ENCODE results near the gene MATCAP1. TPM values are rescaled to one million over a fixed set of nuclear protein-coding genes. Genes with fewer than 3 reads are reported as not detected.

The MATCAP1 gene
- total and polyA plus RNA-seq, 4 experiments from 2014 or later, result 1.8 to 9.0 (median 5.8) TPM

GRCh38 chr16:67196881-67197280 is 13.1 kb upstream of the MATCAP1 start:
- Mint-ChIP-seq H3K4me3 (peak overlapping the region in 1 of 8 donors; percentile 73), H3K9me3 (peaks cover 0 to 2% (median 0%) of the 10 kb centered on the region in 8 donors), H3K27ac (peak overlapping the region in 3 of 7 donors; percentile 42 to 77 (median 71)), H3K4me1 (peaks cover 17 to 52% (median 37%) of the 10 kb centered on the region in 4 donors), H3K27me3 (no peaks in the 10 kb centered on the region), H3K36me3 (peaks cover 22 to 70% of the 10 kb centered on the region in 2 donors)
- no peaks in the 10 kb centered on the region for H3K9me3 ChIP-seq (ENCODE audit: control insufficient read depth in 1 of 2, low read length in 2 of 2)
- ChIA-PET POLR2A (ENCODE audit: partially characterized antibody) (interaction anchor here (1.4 to 3.5 kb wide), 2 partner anchors 30 to 48 kb away, joined by 6 to 11 read pairs; partner anchors contain the start of gene TMEM208), CTCF (ENCODE audit: partially characterized antibody) (interaction anchor here (1.3 kb wide), 1 partner anchor 47 kb away, joined by 3 read pairs; no protein-coding TSS in a partner anchor)
- peaks cover 20% of the 10 kb centered on the region for H3K4me1 ChIP-seq (ENCODE audit: insufficient read depth, low read length)
- no peak for DNase-seq
- H3K36me3 ChIP-seq (ENCODE audit: insufficient read depth, low read length), result peaks cover 60% of the 10 kb centered on the region
- intact Hi-C loops (cut with micrococcal nuclease), result no loop called here
- H3K27me3 ChIP-seq (ENCODE audit: insufficient read depth, low read length), result no peaks in the 10 kb centered on the region
- no peak overlapping the region for H3K4me3 ChIP-seq (ENCODE audit: low read length in 2 of 2)
- no peak overlapping the region for H3K27ac ChIP-seq (ENCODE audit: low read depth, low read length)

GRCh38 chr16:67195676-67196075 is 11.9 kb upstream of the MATCAP1 start:
- H3K36me3 ChIP-seq (ENCODE audit: insufficient read depth, low read length), result peaks cover 54% of the 10 kb centered on the region
- H3K4me1 Mint-ChIP-seq, result peaks cover 24 to 59% (median 44%) of the 10 kb centered on the region in 4 donors
- peak in 1 of 5 donors; percentile 4 for DNase-seq
- POLR2A ChIA-PET (ENCODE audit: partially characterized antibody), result interaction anchor here (1.1 to 1.4 kb wide), 2 partner anchors 36 to 49 kb away, joined by 4 to 6 read pairs; no protein-coding TSS in a partner anchor
- H3K27ac Mint-ChIP-seq, result peak overlapping the region in 2 of 7 donors; percentile 35 to 71
- H3K27me3 ChIP-seq (ENCODE audit: insufficient read depth, low read length), result no peaks in the 10 kb centered on the region
- peaks cover 22 to 68% of the 10 kb centered on the region in 2 donors for H3K36me3 Mint-ChIP-seq
- no peak overlapping the region for H3K4me3 ChIP-seq (ENCODE audit: low read length in 2 of 2)
- no peaks in the 10 kb centered on the region for H3K9me3 ChIP-seq (ENCODE audit: control insufficient read depth in 1 of 2, low read length in 2 of 2)
- no peak overlapping the region for H3K27ac ChIP-seq (ENCODE audit: low read depth, low read length)
- H3K9me3 Mint-ChIP-seq, result peaks cover 0 to 2% (median 0%) of the 10 kb centered on the region in 8 donors
- peaks cover 30% of the 10 kb centered on the region for H3K4me1 ChIP-seq (ENCODE audit: insufficient read depth, low read length)
- peak overlapping the region in 1 of 8 donors; percentile 10 for H3K4me3 Mint-ChIP-seq
- no peaks in the 10 kb centered on the region for H3K27me3 Mint-ChIP-seq
- CTCF ChIA-PET (ENCODE audit: partially characterized antibody), result no interaction called here
- intact Hi-C loops (cut with micrococcal nuclease), result no loop called here

GRCh38 chr16:67194260-67194659 is 10.5 kb upstream of the MATCAP1 start:
- Histone ChIP-seq H3K27me3 (ENCODE audit: insufficient read depth, low read length) (no peaks in the 10 kb centered on the region), H3K4me1 (ENCODE audit: insufficient read depth, low read length) (peaks cover 30% of the 10 kb centered on the region), H3K4me3 (ENCODE audit: low read length in 2 of 2) (no peak overlapping the region), H3K27ac (ENCODE audit: low read depth, low read length) (peak overlapping the region; percentile 80), H3K9me3 (ENCODE audit: control insufficient read depth in 1 of 2, low read length in 2 of 2) (no peaks in the 10 kb centered on the region), H3K36me3 (ENCODE audit: insufficient read depth, low read length) (peaks cover 49% of the 10 kb centered on the region)
- Mint-ChIP-seq H3K4me1 (peaks cover 24 to 59% (median 44%) of the 10 kb centered on the region in 4 donors), H3K27ac (peak overlapping the region in 6 of 7 donors; percentile 74 to 94 (median 85)), H3K27me3 (no peaks in the 10 kb centered on the region), H3K9me3 (peaks cover 0 to 2% (median 0%) of the 10 kb centered on the region in 8 donors), H3K4me3 (peak overlapping the region in 7 of 8 donors; percentile 86 to 96 (median 89)), H3K36me3 (peaks cover 22 to 58% of the 10 kb centered on the region in 2 donors)
- ChIA-PET POLR2A (ENCODE audit: partially characterized antibody) (interaction anchor here (0.8 to 2.4 kb wide), 6 partner anchors 29 to 261 kb away, joined by 3 to 9 read pairs (median 6); partner anchors contain the start of genes HSF4 and TMEM208), CTCF (ENCODE audit: partially characterized antibody) (interaction anchor here (1.0 to 1.4 kb wide), 3 partner anchors 9 to 216 kb away, joined by 3 to 5 read pairs (median 4); no protein-coding TSS in a partner anchor)
- peak in 1 of 5 donors; percentile 32 for DNase-seq
- intact Hi-C loops (cut with micrococcal nuclease), result no loop called here

- Mint-ChIP-seq H3K36me3 (peaks cover 22 to 58% of the 10 kb centered on the region in 2 donors), H3K27ac (peak overlapping the region; percentile 74 to 94 (median 86)), H3K9me3 (peaks cover 0 to 2% (median 0%) of the 10 kb centered on the region in 8 donors), H3K4me3 (peak overlapping the region; percentile 86 to 96 (median 90)), H3K4me1 (peaks cover 24 to 59% (median 44%) of the 10 kb centered on the region in 4 donors), H3K27me3 (no peaks in the 10 kb centered on the region)
- DNase-seq, result no peak
- intact Hi-C loops (cut with micrococcal nuclease), result loop anchor here (2.0 kb wide), 2 partner anchors 33 to 53 kb away; partner anchors contain the start of genes FHOD1 and TMEM208
- Histone ChIP-seq H3K27me3 (ENCODE audit: insufficient read depth, low read length) (no peaks in the 10 kb centered on the region), H3K27ac (ENCODE audit: low read depth, low read length) (peak overlapping the region; percentile 80), H3K4me3 (ENCODE audit: low read length in 2 of 2) (no peak overlapping the region), H3K9me3 (ENCODE audit: control insufficient read depth in 1 of 2, low read length in 2 of 2) (no peaks in the 10 kb centered on the region), H3K36me3 (ENCODE audit: insufficient read depth, low read length) (peaks cover 47% of the 10 kb centered on the region), H3K4me1 (ENCODE audit: insufficient read depth, low read length) (peaks cover 30% of the 10 kb centered on the region)
- CTCF ChIA-PET (ENCODE audit: partially characterized antibody), result interaction anchor here (0.8 to 1.7 kb wide), 4 partner anchors 8 to 38 kb away, joined by 3 to 5 read pairs (median 4); partner anchors contain the start of gene NOL3
- POLR2A ChIA-PET (ENCODE audit: partially characterized antibody), result interaction anchor here (1.1 to 2.4 kb wide), 11 partner anchors 9 to 260 kb away, joined by 3 to 15 read pairs (median 6); partner anchors contain the start of genes HSF4 and TMEM208
Observed at GRCh38 chr16:67193536-67193935, 9.8 kb upstream of the MATCAP1 start.

GRCh38 chr16:67192781-67193361 is 9.1 kb upstream of the MATCAP1 start:
- H3K4me1 ChIP-seq (ENCODE audit: insufficient read depth, low read length), result peaks cover 30% of the 10 kb centered on the region
- ChIA-PET CTCF (ENCODE audit: partially characterized antibody) (interaction anchor here (0.8 to 1.7 kb wide), 6 partner anchors 10 to 38 kb away, joined by 3 to 4 read pairs (median 4); partner anchors contain the start of genes FBXL8, NOL3 and TRADD), POLR2A (ENCODE audit: partially characterized antibody) (interaction anchor here (0.7 to 2.4 kb wide), 17 partner anchors 9 to 300 kb away, joined by 3 to 15 read pairs (median 5); partner anchors contain the start of genes HSF4 and TMEM208)
- H3K9me3 ChIP-seq (ENCODE audit: control insufficient read depth in 1 of 2, low read length in 2 of 2), result no peaks in the 10 kb centered on the region
- peak overlapping the region; percentile 84 to 87 for H3K4me3 ChIP-seq (ENCODE audit: low read length in 2 of 2)
- H3K36me3 ChIP-seq (ENCODE audit: insufficient read depth, low read length), result peaks cover 41% of the 10 kb centered on the region
- peak in 2 of 5 donors; percentile 30 to 61 for DNase-seq
- peak overlapping the region; percentile 80 for H3K27ac ChIP-seq (ENCODE audit: low read depth, low read length)
- peak overlapping the region; percentile 86 to 96 (median 90) for H3K4me3 Mint-ChIP-seq
- intact Hi-C loops (cut with micrococcal nuclease), result loop anchor here (2.0 kb wide), 2 partner anchors 34 to 54 kb away; partner anchors contain the start of genes FHOD1 and TMEM208
- H3K27ac Mint-ChIP-seq, result peak overlapping the region; percentile 74 to 94 (median 87)
- H3K27me3 Mint-ChIP-seq, result no peaks in the 10 kb centered on the region
- H3K9me3 Mint-ChIP-seq, result peaks cover 0 to 2% (median 0%) of the 10 kb centered on the region in 8 donors
- peaks cover 22 to 51% of the 10 kb centered on the region in 2 donors for H3K36me3 Mint-ChIP-seq
- H3K4me1 Mint-ChIP-seq, result peaks cover 24 to 53% (median 41%) of the 10 kb centered on the region in 4 donors
- H3K27me3 ChIP-seq (ENCODE audit: insufficient read depth, low read length), result no peaks in the 10 kb centered on the region

GRCh38 chr16:67191995-67192681 is 8.4 kb upstream of the MATCAP1 start, which contains the start of gene E2F4:
TSS of gene E2F4 (plus strand) at chr16:67192155. CDS start at chr16:67192228, 73 bp downstream.
- Mint-ChIP-seq H3K27me3 (no peaks in the 10 kb centered on the region), H3K27ac (peak within 1 kb of the TSS; percentile 84 to 95 (median 91)), H3K4me1 (peaks cover 24 to 50% (median 41%) of the 10 kb centered on the region in 4 donors), H3K9me3 (peaks cover 0 to 2% (median 0%) of the 10 kb centered on the region in 8 donors), H3K36me3 (peaks cover 17 to 44% of the 10 kb centered on the region in 2 donors), H3K4me3 (peak within 1 kb of the TSS; percentile 86 to 96 (median 90))
- Histone ChIP-seq H3K27ac (ENCODE audit: low read depth, low read length) (peak within 1 kb of the TSS; percentile 80), H3K4me3 (ENCODE audit: low read length in 2 of 2) (peak within 1 kb of the TSS; percentile 84 to 87), H3K9me3 (ENCODE audit: control insufficient read depth in 1 of 2, low read length in 2 of 2) (no peaks in the 10 kb centered on the region), H3K27me3 (ENCODE audit: insufficient read depth, low read length) (no peaks in the 10 kb centered on the region), H3K36me3 (ENCODE audit: insufficient read depth, low read length) (peaks cover 34% of the 10 kb centered on the region), H3K4me1 (ENCODE audit: insufficient read depth, low read length) (peaks cover 30% of the 10 kb centered on the region)
- intact Hi-C loops (cut with micrococcal nuclease), result loop anchor here (2.0 kb wide), 2 partner anchors 35 to 55 kb away; partner anchors contain the start of genes FHOD1 and TMEM208
- DNase-seq, result peak; percentile 80 to 85 (median 83)
- ChIA-PET CTCF (ENCODE audit: partially characterized antibody) (interaction anchor here (1.1 to 1.7 kb wide), 4 partner anchors 9 to 35 kb away, joined by 3 to 4 read pairs (median 4); partner anchors contain the start of genes FBXL8 and TRADD), POLR2A (ENCODE audit: partially characterized antibody) (interaction anchor here (0.7 to 2.4 kb wide), 16 partner anchors 10 to 299 kb away, joined by 3 to 15 read pairs (median 4); partner anchors contain the start of genes HSF4 and TMEM208)
